Caki2 (cell line): ENCODE measurements around the gene SCLY. TPM values are rescaled to one million over a fixed set of nuclear protein-coding genes. Genes with fewer than 3 reads are reported as not detected.
"Not testable (repeated sequence)": the region's sequence is repeated elsewhere in the genome, so short reads cannot be mapped to it uniquely, and the experiment has no call there.

Experiments
- DNase-seq: peaks from one replicate; pipeline ENCODE4 v3.0.0-alpha.2; 2015; ENCODE audit warnings: low read depth
- in situ Hi-C: cut with HindIII; loops from 2 replicates; pipeline ENCODE4 v1.10.0; 2016; ENCODE audit warnings: low sequenced_read_pairs, low pct_unique_long_range_greater_than_20kb, mixed read lengths
- total RNA-seq: library from RNA; depleted of rRNA; stranded (reverse); fragments of >200 nt; shearing (Covaris generic); gene quantifications from 2 replicates; pipeline ENCODE4 v1.2.3, GENCODE V29; 2014; ENCODE audit warnings: low replicate concordance

Gene SCLY
- total RNA-seq, 1 experiment from 2014 or later = 16.7 TPM

GRCh38 chr2:238102865-238103264, 42.1 kb downstream of the SCLY start:
- no peak for DNase-seq
- in situ Hi-C loops = no loop called here

DNA sequence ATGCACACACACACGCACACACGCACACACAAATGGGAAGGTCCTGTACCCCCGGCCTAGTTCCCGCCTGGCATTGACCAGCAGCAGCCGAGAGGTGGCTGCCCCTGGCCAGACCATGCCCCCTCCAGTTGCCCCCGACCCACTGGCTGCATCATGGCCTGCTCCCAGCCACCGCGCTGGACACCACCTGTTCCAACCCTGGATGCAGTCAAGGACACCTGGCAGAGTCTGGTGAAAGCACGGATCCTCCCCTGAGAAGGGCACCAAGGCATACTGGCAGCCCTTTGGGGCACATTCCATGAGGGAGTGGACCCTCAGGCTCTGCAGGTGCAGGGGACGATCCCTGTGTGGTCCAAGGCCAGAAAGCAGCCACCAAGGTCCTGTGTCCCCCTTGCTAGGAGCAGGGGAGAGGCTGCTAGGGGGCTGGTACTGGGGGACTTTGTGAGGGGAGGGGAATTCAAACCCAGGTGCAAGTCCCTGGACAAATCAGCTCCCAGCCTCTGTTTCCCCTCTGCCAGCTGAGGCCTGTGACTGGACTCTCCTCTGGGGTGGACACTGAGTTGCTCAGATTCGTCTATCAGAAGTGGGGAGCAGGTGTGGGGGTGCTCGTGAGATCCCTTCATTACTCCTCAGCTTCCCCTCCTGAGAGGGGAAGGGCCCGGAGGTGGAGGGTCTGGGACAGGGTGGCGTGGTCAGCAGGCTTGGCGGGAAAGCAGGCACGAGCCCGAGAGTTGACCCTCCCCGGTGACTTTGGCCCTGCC, 42.8 kb downstream of the SCLY start:
- in situ Hi-C loops = no loop called here
- DNase-seq = no peak

- DNase-seq = no peak
Observed at GRCh38 chr2:238104226-238104690, 43.5 kb downstream of the SCLY start.

DNA sequence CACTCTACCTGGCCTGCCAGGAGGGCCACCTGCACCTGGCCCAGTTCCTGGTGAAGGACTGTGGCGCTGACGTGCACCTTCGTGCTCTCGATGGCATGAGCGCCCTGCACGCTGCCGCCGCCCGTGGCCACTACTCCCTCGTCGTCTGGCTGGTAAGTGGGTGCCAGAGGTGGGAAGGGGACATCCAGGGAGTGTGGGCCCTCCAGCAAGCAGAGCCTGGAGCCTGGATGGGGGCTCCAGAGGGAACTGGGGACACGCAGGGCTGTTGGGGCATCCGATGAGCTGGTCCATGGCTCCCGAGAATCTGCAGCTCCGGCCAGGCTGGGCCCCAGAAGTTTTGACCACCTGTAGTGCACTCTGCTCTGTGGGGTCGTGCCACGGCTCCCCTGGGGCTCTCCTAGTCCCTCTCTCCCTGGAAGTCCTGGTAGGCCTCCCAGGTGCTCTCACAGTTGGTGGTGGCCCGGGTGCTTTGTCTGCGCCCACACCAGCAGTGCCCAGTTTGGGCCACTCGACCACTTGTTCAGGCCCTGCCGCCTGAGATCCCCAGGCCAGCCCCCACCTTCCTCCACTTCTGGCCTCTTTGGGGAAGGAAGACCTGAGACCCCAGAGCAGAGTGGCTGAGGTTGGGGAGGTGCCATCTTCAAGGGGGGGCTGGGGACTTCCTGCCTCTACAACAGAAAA, 44.0 kb downstream of the SCLY start:
- no peak for DNase-seq
- in situ Hi-C loops = no loop called here

More at GRCh38 chr2:238104226-238104690, 43.5 kb downstream of the SCLY start:
- in situ Hi-C loops = no loop called here

DNA sequence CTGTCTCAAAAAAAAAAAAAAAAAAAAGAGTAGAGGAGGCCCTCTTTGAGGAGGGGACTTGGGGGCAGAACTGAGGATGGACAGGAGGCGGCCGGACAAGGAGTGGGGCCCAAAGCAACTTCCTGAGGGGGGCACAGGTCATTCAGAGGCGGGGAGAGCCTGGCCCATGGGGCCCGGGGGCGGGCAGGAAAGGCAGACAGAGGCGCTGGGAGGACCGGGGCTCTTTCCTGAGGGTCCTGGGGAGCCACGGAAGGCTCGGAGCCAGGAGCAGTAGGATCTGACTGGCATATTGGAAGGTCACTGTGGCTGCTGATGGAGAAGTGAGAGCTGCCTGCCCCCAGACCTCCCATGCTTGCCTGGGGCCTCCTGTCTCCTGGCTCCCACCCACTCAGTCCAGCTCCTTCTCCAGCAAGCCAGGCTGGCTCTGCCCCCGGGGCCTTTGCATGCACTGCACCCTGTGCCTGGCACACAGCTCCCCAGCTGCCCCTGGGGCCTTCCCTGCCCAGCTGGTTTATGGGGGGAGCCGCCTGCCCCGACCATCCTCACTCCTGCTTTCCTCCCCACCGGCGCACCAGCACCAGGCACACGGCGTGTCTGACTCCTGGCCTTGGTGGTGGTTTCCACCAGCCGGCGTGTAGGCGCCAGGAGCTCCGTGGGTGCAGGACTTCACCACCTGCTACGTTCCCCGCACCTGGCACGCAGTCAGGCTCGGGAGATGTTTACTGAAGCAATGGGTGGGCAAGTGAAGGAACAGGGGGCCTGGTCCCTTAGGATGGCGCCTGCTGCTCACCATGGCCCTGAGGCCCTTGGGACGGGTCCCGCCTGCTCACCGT, 44.9 kb downstream of the SCLY start:
- in situ Hi-C loops = no loop called here
- no peak for DNase-seq

DNA sequence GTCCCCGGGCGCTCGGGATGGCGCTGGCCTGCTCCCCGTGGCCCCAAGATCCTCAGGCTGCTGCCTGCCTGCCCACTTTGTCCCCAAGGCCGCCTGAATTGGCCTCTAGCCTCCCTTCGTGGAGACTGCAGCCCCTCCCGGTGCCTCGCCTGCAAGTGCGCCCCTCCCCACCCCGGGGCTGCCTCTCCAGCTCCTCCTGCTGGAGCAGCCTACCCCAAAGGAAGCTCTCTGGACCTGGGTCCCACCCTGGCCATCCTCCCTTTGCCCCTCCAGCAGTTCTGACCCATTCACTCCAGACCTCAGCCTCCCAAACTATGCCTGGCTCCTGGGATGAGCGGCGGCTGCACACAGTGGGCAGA, 45.5 kb downstream of the SCLY start:
- DNase-seq = no peak

GRCh38 chr2:238106698-238107524, 46.1 kb downstream of the SCLY start:
- in situ Hi-C loops = no loop called here
- DNase-seq = no peak

More for the DNA sequence above, 45.5 kb downstream of the SCLY start:
- in situ Hi-C loops = no loop called here

- in situ Hi-C loops = no loop called here
- DNase-seq = no peak
Observed at GRCh38 chr2:238107525-238108422, 47.0 kb downstream of the SCLY start.

GRCh38 chr2:238108423-238109183, 47.8 kb downstream of the SCLY start:
- in situ Hi-C loops = no loop called here
- no peak for DNase-seq

GRCh38 chr2:238113611-238114010, 52.8 kb downstream of the SCLY start:
- no peak for DNase-seq
- in situ Hi-C loops = no loop called here

DNA sequence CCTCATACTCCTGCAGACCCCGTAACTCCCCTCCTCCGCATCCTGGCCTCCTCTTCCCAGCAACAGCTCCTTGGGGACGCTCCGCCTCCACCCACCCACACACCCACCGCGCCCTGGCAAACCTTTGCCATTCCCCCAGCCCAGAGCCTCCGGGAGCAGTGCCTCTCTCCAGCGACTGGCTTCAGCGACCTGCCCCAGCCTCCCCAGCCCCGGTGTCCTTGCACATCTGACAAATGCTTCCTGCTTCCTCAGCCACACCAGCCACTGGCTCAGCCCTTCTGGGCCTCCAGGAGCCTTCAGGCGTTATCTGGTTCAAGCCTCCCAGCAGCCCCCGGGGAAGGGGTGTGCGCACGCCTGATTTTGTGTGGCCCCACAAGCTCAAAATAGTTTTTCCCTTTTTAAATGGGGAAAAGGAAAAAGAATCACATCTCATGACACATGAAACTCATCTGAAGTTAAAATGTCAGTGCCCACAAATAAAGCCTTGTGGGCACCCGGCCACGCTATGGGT, 53.6 kb downstream of the SCLY start:
- DNase-seq = no peak
- in situ Hi-C loops = no loop called here

DNA sequence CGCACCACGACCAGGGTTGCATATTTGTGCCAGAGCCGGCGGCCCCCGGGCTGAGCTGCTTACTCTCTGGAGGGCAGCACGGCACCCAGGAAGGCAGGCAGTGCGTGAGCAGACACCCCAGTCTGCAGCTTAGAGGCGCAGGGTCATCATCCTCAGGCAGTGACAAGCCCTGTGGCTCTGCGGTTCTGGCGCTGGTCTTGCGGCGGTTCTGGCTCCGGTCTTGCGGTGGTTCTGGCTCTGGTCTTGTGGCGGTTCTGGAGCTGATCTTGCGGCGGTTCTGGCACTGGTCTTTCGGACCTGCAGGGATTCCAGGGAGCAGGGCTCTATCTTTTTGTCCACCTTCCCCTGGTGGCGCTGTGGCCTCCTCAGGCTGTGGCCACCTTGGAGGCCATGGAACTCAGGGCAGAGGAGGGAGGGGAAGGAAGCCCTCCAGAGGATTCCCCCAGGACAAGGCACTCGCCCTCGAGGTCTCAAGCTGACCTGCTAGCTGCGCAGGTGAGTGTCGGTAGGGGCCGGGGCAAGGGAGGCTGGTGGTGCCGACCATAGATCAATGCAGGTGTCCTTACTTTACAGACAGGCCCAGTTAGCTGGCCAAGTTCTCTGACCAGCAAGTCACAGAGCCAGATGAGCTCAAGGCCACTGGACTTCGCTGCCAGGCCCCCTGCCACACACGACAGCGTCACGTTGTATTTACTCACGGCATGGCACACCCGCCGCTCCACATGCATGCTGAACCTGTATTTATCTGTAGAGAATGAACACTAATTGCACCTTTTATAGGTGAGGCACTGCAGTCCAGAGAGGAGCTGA, 54.3 kb downstream of the SCLY start:
- DNase-seq = no peak
- in situ Hi-C loops = no loop called here

DNA sequence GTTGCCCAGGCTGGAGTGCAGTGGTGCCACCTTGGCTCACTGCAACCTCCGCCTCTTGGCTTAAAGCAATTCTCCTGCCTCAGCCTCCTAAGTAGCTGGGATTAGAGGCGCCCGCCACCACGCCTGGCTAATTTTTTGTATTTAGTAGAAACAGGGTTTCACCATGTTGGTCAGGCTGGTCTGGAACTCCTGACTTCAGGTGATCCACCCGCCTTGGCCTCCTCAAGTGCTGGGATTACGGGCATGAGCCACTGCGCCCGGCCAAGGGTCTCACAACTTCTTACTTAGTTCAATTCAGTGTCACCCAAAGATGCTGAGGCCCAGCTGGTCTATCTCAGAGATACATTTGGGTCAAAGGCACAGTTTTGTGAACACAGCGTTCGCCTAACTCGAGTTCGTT, 54.9 kb downstream of the SCLY start:
- in situ Hi-C loops, DNase-seq: not testable (repeated sequence)

GRCh38 chr2:238116298-238117198, 55.7 kb downstream of the SCLY start:
- in situ Hi-C loops = no loop called here

More at GRCh38 chr2:238116298-238117198, 55.7 kb downstream of the SCLY start:
- DNase-seq = no peak
